Fibroblast of the aortic adventitia (primary cell): Measurements from ENCODE around the gene FOXO6. TPM values are rescaled to one million over a fixed set of nuclear protein-coding genes. Genes with fewer than 3 reads are reported as not detected.

Source experiments
- DNase-seq: peaks from one replicate; pipeline ENCODE4 v3.0.0-alpha.2; 2010; ENCODE audit warnings: low read depth
- H3K4me3 ChIP-seq: 2 replicates; pipeline ENCODE4 v1.5.1; 2011; ENCODE audit warnings: low read depth, mild to moderate bottlenecking, control low read depth, low read length, moderate library complexity
- CTCF ChIP-seq: IDR thresholded peaks from 2 replicates; pipeline ENCODE4 v1.5.1; 2011; ENCODE audit warnings: mild to moderate bottlenecking, low read length, control low read depth, inconsistent platforms; ENCODE audit not compliant: insufficient read depth
- total RNA-seq: library from RNA; depleted of rRNA; stranded (reverse); fragments of >200 nt; gene quantifications from 2 replicates; pipeline ENCODE4 v1.2.3, GENCODE V29; 2012; ENCODE audit warnings: low replicate concordance

Gene FOXO6
- total RNA-seq, 1 donor, result not detected

- no peak for DNase-seq
- no peak overlapping the region for H3K4me3 ChIP-seq
- no peak for TF ChIP-seq CTCF
Measured at GRCh38 chr1:41431490-41432350, 70.5 kb downstream of the FOXO6 start.

Other genes starting within 250 kb of the FOXO6 start
- gene SCMH1, start 119.1 kb upstream of the FOXO6 start, total RNA-seq, result 9.8 and 12.1 TPM in 2 replicates
- not detected in 2 replicates for gene EDN2, start 123.2 kb downstream of the FOXO6 start, total RNA-seq